ENCODE data around the gene MAN1C1.
A peak's percentile ranks its signal among the peaks of the same experiment; 100 is the strongest.

GRCh38 chr1:25766721-25767436 is 150.3 kb downstream of the MAN1C1 start:
- TF ChIP-seq POLR2A (IDR thresholded peaks at IDR 0.05) (peak in 1 of 3 donors; percentile 22), CTCF (IDR thresholded peaks at IDR 0.05) (no peak)

Measured in body of pancreas (tissue), 4 donors.